Right lobe of liver (tissue), 6 donors: Measurements from ENCODE around the gene ENO1. TPM values are rescaled to one million over a fixed set of nuclear protein-coding genes. Genes with fewer than 3 reads are reported as not detected.

Source experiments
- ATAC-seq, 4 donors: fragments of 200-7000 bp; cut with Tn5 transposase; one replicate each; pipeline ENCODE4 v1.9.1; 2020; ENCODE audit warnings: mild to moderate bottlenecking in 4 of 4, moderate library complexity in 4 of 4
- DNase-seq, 3 donors: peaks; one replicate each; pipeline ENCODE4 v3.0.0-alpha.2; 2020
- H3K27ac ChIP-seq, 3 donors: fragments of 200-600 bp; one replicate each; pipeline ENCODE4 v1.8.0; 2022
- H3K27me3 ChIP-seq, 2 donors: fragments of 200-600 bp; one replicate each; pipeline ENCODE4 v1.8.0; 2022
- H3K36me3 ChIP-seq, 4 donors: fragments of 200-600 bp; sonication (generic) in 1 of 4; one replicate each; pipeline versions ENCODE4 v1.5.1 to v1.8.0; 2017 to 2022; ENCODE audit warnings: control low read depth in 1 of 4
- H3K4me1 ChIP-seq, 4 donors: fragments of 200-600 bp; sonication (generic) in 1 of 4; one replicate each; pipeline versions ENCODE4 v1.5.1 to v1.8.0; 2017 to 2022; ENCODE audit warnings: control low read depth in 1 of 4
- H3K4me3 ChIP-seq, 3 donors: fragments of 200-600 bp; one replicate each; pipeline ENCODE4 v1.8.0; 2022
- H3K9me3 ChIP-seq, 4 donors: fragments of 200-600 bp; sonication (generic) in 1 of 4; one replicate each; pipeline versions ENCODE4 v1.5.1 to v1.8.0; 2017 to 2022; ENCODE audit warnings: control low read depth in 1 of 4
- POLR2A ChIP-seq: fragments of 450-650 bp; IDR thresholded peaks from one replicate; pipeline ENCODE4 v1.6.1; 2017; ENCODE audit warnings: antibody characterized with exemption, mild to moderate bottlenecking
- WGBS: methylation state at CpG from one replicate; pipeline ENCODE4 v1.1.6; 2018; ENCODE audit warnings: low coverage, low lambda C conversion rate; ENCODE audit not compliant: insufficient coverage; ENCODE audit errors: missing lambda C conversion rate; 5-methylcytosine and 5-hydroxymethylcytosine counted together
- intact Hi-C, 2 donors: fragments of 100-400 bp; cut with DNase I; formaldehyde crosslinking; loops; one replicate each; pipeline versions ENCODE4 v1.11.2 to v1.14.1; 2022
- total RNA-seq, 6 experiments: library from RNA; depleted of rRNA in 2 of 6; stranded (reverse); fragments of >200 nt in 2 of 6; fragmentation: NEBNext Ultra II Directional in 3 of 6; extraction: Animal tissue kit (Norgen Biotek cat#: 25700) in 3 of 6; gene quantifications; one replicate each; pipeline versions ENCODE4 v1.1.0 to v1.2.4, GENCODE V29; 2016 to 2023
- TF ChIP-seq, protein P1 (sequence below), 4 donors: fragments of 200-600 bp in 3 of 4; fragments of 450-650 bp in 1 of 4; IDR thresholded peaks; one replicate each; pipeline versions ENCODE4 v1.5.1 to v1.8.0; 2016 to 2022; ENCODE audit warnings: antibody characterized with exemption in 4 of 4, mild to moderate bottlenecking in 2 of 4
- donor health status: DM: no; HTN: yes; CAD: no.
- donor health status: DM: no; HTN: no; CAD: no.
- donor health status: DM: no; HTN: no; CAD: no.
- donor health status: DM: no; HTN: yes; CAD: no.
- donor health status: DM: no; HTN: yes; CAD: no.

The ENO1 gene
- total RNA-seq, 6 experiments from 2014 or later, result 314 to 792 (median 539) TPM

DNA sequence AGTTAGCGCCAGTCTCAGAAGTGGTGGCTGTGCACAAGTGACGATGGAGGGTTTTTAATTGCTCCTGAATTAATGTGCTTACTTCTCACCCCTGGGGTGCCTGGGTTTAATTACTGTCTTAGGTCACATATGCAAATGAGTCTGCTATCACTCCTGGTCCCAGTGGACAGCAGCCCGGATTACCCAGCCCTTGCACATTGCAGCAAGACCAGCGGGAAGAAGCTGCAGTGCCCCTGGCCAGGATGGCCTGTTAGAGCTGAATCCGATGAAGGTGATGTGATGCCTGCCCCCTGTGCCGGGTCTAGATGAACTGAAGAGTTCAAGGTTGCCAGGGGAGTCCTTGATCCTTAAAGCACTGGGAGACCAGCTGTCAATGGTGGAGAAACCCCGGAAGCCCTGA, 24.2 kb downstream of the ENO1 start:
- intact Hi-C loops, result no loop called here
- Histone ChIP-seq H3K27ac (peak overlapping the region in 2 of 3 donors; percentile 38 to 44), H3K9me3 (no peaks in the 10 kb centered on the region), H3K36me3 (peaks cover 0 to 14% (median 3%) of the 10 kb centered on the region in 4 donors), H3K4me1 (peaks cover 0 to 38% (median 5%) of the 10 kb centered on the region in 4 donors), H3K27me3 (no peaks in the 10 kb centered on the region), H3K4me3 (no peak overlapping the region)
- no peak for DNase-seq
- ATAC-seq, result no peak
- no CpG with 5 or more reads among the region's 7 CpGs for WGBS
- TF ChIP-seq, protein P1, sequence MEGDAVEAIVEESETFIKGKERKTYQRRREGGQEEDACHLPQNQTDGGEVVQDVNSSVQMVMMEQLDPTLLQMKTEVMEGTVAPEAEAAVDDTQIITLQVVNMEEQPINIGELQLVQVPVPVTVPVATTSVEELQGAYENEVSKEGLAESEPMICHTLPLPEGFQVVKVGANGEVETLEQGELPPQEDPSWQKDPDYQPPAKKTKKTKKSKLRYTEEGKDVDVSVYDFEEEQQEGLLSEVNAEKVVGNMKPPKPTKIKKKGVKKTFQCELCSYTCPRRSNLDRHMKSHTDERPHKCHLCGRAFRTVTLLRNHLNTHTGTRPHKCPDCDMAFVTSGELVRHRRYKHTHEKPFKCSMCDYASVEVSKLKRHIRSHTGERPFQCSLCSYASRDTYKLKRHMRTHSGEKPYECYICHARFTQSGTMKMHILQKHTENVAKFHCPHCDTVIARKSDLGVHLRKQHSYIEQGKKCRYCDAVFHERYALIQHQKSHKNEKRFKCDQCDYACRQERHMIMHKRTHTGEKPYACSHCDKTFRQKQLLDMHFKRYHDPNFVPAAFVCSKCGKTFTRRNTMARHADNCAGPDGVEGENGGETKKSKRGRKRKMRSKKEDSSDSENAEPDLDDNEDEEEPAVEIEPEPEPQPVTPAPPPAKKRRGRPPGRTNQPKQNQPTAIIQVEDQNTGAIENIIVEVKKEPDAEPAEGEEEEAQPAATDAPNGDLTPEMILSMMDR (IDR thresholded peaks at IDR 0.05), result no peak
- no peak for TF ChIP-seq POLR2A

DNA sequence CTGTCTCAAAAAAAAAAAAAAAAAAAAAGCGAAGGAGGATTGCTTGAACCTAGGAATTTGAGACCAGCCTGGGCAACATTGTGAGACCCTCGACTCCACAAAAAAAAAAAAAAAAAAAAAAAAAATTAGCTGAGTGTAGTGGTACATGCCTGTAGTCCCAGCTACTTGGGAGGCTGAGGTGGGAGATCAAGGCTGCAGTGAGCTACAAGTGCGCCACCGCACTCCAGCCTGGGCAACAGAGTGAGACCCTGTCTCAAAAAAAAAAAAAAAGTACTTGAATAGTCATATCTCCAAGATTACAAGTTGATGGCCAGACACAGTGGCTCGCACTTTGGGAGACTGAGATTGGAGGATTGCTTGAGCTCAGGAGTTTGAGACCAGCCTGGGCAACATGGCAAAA, 27.4 kb downstream of the ENO1 start:
- H3K27me3 ChIP-seq, result no peaks in the 10 kb centered on the region
- DNase-seq (no peak), ATAC-seq (no peak)
- no peaks in the 10 kb centered on the region for H3K36me3 ChIP-seq
- no peak for TF ChIP-seq POLR2A
- TF ChIP-seq, protein P1 (IDR thresholded peaks at IDR 0.05), result no peak
- intact Hi-C loops, result no loop called here
- H3K9me3 ChIP-seq, result no peaks in the 10 kb centered on the region
- H3K27ac ChIP-seq, result no peak overlapping the region
- H3K4me3 ChIP-seq, result no peak overlapping the region
- 95% methylated on average over 4 of the region's 5 CpGs for WGBS
- H3K4me1 ChIP-seq, result peaks cover 0 to 25% (median 3%) of the 10 kb centered on the region in 4 donors

DNA sequence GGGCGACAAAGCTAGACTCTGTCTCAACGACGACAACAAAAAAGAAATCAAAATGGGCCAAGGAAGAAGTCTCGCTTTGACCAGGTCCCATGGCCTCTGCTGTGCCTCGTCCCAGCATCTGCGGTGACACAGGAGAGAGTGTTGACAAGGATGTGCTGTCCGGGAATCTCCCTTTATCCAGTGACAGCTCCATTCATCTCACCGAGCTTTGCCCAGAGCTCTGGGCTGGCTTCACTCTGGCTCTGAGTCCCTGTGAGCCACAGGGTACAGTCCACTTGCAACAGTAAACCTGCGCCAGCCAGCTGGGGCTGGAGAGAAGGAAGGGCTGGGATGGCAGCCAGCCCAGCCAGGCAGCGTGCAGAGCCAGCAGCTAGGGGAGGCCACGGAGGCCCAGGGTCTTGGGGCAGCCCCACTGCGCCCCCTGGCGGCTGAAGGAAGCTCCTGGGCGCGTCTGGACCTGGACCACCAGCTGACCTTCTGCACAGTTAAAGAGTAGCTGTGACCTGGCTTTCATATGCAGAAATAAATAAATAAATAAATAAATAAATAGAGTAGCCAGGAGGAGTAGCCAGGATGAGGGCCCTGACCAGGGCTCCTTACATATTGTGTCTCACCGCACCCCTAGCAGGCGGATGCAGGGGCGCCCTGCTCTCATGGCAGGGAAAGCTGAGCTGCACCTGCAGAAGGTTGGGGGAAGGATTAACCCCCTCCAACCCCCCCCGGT, 29.7 kb downstream of the ENO1 start:
- H3K4me1 ChIP-seq, result peaks cover 0 to 12% (median 0%) of the 10 kb centered on the region in 4 donors
- DNase-seq, result peak; percentile 94 to 96 (median 96)
- no peaks in the 10 kb centered on the region for H3K27me3 ChIP-seq
- H3K27ac ChIP-seq, result peak overlapping the region; percentile 6 to 56 (median 48)
- intact Hi-C loops, result no loop called here
- H3K4me3 ChIP-seq, result no peak overlapping the region
- TF ChIP-seq, protein P1 (IDR thresholded peaks at IDR 0.05), result peak; percentile 90 to 96 (median 92)
- TF ChIP-seq POLR2A, result no peak
- no peaks in the 10 kb centered on the region for H3K9me3 ChIP-seq
- 4% methylated on average over 12 of the region's 19 CpGs for WGBS
- H3K36me3 ChIP-seq, result no peaks in the 10 kb centered on the region
- peak; percentile 97 to 98 (median 98) for ATAC-seq

DNA sequence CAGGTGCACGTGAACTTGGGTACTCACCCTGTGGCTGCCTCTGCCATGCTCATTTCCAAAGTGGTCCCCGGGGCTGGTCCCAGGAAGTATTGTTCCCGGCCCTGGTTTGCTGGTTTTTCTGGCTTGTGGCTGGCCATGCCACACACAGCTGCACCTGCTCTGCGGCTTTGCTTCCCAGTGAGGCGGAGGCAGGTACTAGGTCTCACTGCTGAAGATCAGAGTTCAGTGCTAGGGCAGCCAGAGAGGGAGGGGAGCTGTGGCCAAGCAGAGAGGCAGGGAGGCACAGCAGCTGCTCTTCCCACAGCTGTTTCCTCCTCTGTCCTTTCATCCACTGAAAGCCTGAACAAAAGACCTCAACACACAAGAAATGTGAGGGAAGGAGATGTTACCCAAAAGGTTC, 30.5 kb downstream of the ENO1 start:
- ATAC-seq (peak; percentile 35 to 55 (median 46)), DNase-seq (peak in 2 of 3 donors; percentile 57 to 68)
- Histone ChIP-seq H3K27ac (peak overlapping the region in 2 of 3 donors; percentile 48 to 56), H3K9me3 (no peaks in the 10 kb centered on the region), H3K36me3 (no peaks in the 10 kb centered on the region), H3K27me3 (no peaks in the 10 kb centered on the region), H3K4me1 (peaks cover 0 to 12% (median 0%) of the 10 kb centered on the region in 4 donors), H3K4me3 (no peak overlapping the region)
- intact Hi-C loops, result no loop called here
- TF ChIP-seq POLR2A, result no peak
- TF ChIP-seq, protein P1 (IDR thresholded peaks at IDR 0.05), result no peak
- 7% methylated on average over 4 of the region's 5 CpGs for WGBS
